AML-193 (cell line): ENCODE data around the gene USP6NL.
"Not testable (repeated sequence)": the region's sequence is repeated elsewhere in the genome, so short reads cannot be mapped to it uniquely, and the experiment has no call there.

ENCODE experiments used
- DNase-seq, 2 experiments: peaks; one replicate each; lab custom pipeline; 2025; lab: John Stamatoyannopoulos, UW

USP6NL gene

DNA sequence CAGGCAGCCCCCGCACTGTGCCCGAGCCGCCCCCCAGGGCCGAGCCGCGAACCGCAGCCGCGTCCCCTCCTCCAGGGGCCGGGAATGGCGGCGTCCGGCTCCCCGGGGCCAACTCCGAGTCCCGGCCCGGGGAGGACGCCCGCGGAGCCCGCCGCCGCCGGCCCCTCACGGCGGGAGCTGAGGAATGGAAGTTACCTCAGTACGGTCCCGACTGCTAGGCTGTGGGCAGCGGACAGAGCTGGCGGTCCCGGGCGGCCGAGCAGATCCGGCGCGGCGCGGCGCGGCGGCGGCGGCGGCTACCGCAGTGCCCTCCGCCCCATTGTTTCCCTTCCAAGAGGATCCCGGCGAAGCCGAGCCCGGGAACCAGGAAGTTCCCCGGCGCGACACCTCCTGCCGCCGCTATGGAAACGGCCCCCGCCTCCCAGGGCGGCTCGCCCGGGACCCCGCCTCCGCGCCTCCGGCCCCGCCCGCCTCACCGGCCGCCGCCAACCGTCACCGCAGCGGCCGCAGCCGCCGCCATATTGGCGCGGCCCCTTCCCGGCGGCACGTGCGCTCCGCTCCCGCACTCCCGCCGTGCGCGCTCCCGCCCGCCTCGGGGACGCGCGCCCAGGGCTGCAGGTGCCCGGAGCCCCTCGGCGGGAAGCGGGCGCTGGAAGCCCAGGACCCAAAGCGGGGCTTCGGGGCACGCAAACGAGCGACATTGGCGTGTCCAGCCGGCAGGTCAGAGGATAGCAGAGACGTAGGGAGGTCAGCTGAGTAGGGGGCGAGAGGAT is at the start of gene USP6NL:
Gene USP6NL, minus strand, starts transcription at position 403 of the 773 bp plus-strand sequence. CDS start 14,016 bp downstream, outside the sequence.
- peak; percentile 51 to 52 for DNase-seq

DNA sequence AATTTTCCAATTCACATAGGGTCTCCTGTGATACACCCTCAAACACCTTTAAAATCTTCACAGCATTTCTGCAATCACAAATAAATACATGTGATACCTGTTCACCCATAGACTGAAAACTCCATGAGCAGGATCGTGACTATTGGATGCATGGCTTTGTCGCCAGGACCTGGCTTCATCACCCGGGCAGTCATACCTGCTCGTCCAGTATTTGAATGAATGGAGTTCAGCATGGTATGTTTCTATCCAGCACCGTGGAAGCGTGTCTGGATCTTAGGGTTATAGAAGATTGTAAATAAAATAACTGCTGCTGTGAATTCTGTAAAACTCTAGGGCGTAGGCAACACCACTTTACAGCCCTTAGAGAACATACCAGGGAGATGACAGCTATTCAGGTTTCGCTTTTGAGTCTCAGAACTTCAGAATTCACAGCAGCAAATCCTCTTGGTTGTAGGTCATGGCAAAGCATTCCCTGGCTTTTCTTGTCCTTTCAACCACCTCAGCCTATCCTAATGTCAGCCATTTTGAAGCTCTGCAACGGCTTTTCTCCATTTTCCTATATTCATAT is 47.4 kb upstream of the USP6NL start:
- DNase-seq, result no peak

DNA sequence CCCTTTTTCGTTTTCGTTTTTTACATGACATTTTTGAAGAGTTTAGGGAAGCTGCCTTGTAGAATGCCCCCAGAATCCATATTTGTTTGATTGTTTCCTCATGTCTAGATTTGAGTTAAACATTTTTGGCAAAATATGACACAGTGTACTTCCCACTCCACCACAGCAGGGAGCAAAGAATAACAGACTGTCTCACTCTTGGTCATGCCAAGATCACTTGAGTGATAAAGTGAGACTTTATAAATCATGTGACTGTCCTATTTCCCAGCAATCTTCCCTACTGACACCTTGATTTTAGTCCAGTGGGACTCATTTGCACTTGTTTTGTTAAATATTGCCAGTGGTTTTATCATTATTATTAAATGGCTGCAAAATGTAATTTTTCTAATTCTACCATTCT is 44.4 kb upstream of the USP6NL start:
- DNase-seq, result no peak

DNA sequence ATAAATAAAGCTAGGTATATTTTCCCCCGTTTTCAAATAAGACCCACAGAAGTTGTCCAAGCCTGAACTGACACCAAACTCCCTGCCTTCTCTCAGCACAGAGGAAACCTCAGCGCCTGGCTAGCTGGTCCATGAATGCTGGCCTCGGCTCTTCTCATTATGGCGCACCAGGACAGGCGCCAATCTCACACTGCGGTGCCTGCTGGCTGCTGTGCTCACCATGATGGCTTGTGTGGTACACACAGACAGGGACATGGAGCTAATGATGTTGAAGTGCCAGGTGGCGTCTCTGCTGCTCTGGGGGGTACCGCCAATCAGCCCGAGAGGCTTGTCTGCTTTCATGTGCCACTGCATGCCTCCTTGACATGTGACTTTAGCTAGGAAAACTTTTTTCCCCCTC is 43.2 kb upstream of the USP6NL start:
- DNase-seq, result no peak

DNA sequence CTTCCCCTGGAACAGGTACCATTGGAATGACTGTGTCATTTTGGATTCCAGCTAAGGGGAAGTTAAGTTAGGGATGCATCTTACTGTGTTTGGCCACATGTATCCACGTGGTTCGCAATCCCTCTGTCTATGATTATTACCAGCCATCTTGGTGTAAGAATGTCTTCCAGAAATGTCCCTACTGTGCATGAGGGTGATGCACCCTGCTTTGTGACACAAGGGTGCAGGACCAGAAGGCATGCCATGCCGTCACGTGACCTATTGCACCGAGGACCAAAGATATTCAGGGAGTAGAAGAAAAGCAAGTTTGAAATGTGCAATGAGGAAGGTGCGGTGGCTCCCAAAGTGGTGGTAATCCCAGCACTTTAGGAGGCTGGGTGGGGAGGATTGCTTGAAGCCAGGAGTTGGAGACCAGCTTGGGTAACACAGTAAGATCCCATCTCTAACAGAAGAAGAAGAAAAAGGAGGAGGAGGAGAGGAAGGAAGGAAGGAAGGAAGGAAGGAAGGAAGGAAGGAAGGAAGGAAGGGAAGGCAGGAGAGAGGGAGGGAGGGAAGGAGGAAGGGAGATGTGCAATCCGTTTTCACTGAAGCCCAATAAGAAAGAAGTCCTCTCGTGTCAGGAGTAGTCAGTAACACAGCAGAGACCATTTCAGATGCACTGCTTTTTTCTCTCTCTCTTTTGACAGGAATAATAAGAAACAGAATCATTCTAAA is 42.5 kb upstream of the USP6NL start:
- DNase-seq, result no peak

DNA sequence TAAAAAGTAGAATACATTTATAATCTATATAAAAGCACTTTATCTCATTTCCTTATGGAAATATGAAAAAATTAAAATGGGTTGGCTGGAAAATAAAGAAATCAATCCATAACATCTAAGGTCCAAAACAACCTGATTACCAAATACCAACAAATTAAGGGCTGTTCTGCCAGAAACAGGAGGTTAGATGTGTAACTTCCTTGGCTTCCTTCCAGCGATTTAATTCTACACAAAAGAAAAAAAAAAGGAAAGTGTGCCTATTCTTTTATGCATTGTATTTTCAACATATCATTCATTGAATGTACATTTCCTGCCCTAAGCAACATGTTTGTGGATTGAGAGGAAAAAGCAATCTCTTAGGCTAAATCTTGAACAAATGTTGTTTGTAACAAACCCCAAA is 36.2 kb upstream of the USP6NL start:
- DNase-seq, result no peak

DNA sequence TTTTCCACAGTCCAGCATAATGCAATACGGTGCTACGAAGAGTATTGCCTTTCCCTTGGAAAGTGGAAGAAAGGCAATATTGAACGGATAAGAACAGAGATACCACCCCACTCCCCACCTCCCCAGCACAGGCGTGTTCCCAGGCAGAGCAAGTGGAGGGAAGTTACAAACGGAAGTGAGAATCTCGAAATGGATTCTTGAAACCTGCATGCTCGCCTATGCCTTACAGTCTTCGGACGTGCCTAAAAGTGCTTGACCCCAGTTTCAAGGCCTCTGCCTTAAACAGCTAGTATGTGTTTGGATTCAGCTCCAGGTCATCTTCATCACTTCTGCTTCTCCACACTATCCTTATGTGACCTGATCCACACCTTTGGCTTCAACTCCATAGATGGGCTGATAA is 35.0 kb upstream of the USP6NL start:
- no peak for DNase-seq

DNA sequence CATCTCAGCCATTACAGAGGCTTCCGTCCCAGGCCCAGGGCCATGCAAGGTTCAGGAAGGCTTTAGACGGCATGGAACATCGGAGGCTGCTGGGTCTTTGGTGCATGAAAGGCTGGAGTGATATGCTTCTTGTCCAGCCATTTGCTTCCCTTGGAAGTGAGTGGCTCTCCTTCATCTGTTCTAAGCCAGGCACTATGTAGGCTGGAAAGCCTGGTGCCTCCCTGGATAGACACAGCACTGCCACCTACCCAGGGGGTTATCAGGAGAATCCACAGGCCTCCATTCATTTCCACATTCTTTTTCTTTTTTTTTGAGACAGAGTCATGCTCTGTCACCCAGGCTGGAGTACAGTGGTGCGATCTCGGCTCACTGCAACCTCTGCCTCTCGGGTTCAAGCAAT is 31.6 kb upstream of the USP6NL start:
- DNase-seq, result no peak

DNA sequence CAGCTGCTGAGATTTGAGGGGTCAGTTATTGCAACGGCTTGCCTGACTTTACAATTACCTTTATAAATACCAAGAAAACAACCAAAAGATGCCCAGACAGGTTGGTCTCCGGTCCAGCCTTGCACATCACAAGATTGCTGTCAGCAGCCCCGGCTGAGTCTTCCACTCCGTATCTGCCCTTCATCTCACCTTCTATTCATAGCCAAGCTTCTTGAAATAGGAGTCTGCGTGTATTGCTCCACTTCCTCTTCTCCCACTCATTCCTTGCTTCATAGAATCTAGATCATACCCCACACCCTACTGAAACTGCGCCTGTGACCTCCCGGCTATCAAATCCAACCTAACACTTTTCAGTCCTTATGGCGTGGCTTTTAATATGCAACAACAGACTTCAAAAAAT is 31.1 kb upstream of the USP6NL start:
- DNase-seq, result no peak

DNA sequence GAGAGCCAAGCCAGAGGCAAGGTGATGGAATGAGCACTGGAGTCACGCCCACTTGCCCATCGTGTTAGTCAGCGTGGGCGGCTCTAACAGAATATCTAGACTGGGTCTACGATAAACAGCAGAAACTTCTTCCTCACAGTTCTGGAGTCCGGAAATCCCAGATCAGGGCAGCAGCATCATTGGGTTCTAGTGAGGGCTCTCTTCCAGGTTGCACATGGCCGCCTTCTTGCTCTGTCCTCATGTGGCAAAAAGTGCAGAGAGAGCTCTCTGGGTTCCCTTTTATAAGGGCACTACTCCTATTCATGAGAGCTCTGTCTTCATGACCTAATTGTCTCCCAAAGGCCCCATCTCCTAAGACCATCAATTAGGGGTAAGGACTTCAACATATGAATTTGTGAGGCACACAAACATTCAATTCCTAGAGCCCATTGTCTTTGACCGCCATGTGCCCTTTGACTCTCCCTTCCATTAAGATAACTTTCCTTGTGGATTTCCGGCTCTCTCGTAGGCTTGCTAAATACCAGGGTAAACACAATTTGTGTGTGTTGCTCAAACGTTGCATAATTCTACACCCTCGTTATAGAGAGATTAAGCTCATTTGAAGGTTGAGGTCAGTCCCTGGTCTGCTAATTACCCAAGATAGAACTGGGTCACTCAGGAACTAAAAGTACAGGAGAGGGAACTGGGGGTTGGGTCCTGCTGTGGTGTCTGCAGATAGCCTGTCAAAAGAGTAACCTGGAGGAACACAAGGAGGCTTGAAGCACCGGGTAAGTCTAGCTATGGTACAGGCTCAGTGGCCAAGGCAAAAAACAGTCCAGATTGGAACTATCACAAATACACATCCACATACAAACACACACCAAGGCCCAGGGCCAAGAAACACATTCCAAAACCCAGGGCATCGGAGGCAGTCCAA is 28.7 kb upstream of the USP6NL start:
- DNase-seq, result no peak

DNA sequence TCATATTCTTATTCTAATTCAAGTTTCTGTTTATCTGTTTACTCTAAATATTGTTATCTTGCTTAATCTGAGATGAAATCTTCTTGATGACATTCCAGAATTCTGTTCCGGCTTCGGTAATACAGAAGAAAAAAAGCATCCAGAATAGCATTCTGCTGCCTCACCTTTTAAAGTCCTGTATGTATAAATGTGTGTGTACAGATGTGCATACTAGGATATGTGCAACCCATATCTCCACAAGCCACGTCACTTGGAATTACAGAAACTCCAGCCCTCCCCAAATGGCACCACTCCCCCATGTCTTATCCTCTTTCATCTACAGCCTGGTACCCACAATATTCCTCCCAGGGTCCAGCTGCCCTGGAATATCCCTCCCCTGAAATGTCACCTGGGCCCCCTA is 27.9 kb upstream of the USP6NL start:
- DNase-seq, result no peak

DNA sequence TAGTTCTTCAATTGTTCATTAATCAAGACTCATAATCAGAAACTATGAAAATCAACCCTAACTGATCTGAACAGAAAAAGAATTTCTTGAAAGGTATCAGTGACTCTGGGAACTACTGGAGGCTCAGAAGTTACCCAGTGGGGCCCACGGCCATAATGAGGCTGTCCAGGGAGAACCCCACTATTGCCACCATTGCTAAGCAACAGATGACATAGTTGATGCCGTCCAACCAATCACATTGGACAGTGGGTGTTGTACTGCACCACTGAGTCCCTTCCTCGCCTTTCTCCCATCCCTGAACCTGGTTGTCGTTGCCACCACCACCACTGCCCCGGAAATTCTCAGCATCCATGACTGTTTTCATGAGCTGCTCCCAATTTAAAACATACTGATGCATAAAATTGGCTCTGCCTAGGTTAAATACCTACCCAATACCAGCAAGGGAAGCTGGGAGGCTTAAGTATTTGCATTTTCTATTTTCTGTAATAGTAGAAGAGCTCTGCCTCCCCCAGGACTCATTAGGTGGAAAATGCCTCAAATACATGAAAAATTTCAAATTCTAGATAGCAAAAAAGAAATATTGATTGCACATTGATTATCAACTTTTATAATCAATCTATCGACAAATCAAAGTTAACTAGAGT is 26.7 kb upstream of the USP6NL start:
- DNase-seq, result no peak

DNA sequence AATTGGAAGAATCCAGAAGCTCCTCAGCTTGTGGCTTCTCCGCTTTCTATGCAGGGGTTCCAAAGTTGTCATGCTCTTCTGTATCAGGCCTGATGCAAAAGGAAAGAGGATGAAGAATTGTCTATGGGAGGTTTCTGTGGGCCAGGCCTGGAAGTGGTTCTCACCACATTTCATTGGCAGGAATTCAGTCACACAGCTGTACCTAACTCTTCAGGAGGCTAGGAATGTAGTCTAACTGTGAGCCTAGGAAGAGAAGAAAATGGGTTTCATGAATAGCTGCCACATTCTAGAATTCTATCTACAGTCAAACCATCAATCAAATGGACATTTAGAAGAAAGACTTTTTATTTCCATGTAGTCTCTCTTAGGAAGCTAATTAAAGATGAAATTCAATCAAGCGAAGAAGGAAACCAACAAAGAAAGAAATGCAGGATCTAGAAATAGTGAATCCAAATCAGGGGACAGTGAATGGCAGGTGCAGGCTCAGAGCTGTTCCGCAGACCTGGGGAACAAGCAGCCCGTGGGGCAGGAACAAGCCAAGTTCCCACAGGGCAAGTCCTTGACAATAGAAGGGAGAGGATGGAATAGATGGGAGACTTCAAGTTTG is 25.4 kb upstream of the USP6NL start:
- no peak for DNase-seq

DNA sequence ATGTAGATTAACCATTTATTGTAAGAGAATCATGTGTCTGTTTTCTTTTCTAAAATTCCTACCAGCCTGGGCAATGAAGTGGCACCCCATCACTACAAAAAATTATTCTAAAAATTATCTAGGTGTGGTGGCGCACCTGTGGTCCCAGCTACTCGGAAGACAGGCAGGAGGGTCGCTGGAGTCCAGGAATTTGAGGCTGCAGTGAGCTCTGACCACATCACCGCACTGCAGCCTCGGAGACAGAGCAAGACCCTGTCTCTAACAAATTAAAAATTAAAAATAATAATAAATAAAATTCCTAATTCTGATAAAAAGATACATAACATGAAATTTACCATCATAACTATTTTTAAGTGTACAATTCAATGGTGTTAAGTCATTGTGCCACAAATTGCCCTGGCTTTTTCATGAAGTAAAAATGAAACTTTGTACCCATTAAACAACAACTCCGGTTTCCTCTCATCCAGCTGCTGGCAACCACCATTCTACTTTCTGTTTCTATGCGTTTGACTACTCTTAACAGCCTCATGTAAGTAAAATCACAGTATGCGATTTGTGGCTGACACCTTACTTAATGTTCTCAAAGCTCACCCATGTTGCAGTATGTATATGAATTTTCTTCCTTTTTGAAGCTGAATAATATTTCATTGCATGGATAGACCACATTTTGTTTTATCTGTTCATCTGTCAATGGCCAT is 20.6 kb upstream of the USP6NL start:
- no peak for DNase-seq

DNA sequence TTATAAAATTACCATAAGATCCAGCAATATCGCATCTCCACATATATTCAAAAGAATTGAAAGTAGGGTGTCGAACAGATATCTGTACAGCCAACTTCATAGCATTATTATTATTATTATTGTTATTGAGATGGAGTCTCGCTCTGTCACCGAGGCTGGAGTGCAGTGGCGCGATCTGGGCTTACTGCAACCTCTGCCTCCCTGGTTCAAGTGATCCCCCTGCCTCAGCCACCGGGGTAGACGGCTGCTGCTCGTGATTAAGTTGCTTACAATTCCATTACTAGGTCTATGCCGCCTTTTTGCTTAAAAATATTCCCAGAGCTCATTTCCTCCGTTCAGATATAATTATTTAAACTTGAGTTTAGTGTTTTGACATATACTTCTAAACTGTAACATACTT is 19.8 kb upstream of the USP6NL start:
- DNase-seq, result no peak

DNA sequence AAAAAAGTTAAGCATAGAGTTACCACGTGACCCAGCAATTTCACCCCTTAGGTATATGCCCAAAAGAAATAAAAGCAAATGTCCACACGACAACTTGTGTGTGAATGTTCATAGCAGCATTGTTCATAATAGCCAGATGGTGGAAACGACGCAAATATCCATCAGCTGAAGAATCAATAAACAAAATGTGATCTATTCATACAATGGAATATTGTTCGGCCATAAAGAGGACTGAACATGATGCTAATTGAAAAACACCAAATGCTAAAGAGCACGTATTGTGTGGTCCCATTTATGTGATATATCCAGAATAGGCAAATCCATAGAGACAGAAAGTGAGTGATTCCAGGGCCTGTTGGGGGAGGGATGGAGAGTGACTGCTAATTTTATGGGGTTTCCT is 18.3 kb upstream of the USP6NL start:
- no peak for DNase-seq

DNA sequence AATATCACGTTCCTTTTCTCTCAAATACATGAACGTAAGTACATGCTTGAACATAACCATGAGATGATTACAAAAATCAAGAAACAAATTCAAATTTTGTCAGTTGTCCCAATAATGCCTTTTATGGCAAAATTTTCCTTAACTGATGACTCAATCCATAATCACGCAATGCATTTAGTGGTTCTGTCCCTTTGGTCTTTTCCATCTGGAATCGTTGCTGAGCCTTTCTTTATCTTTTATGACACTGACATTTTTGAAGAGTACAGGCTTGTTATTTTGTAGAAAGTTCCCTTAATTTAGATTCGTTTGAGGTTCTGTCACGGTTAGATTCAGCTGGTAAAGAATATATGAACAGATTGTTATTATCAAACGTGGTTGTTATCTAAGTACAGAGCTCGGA is 16.5 kb upstream of the USP6NL start:
- not testable (repeated sequence) for DNase-seq

DNA sequence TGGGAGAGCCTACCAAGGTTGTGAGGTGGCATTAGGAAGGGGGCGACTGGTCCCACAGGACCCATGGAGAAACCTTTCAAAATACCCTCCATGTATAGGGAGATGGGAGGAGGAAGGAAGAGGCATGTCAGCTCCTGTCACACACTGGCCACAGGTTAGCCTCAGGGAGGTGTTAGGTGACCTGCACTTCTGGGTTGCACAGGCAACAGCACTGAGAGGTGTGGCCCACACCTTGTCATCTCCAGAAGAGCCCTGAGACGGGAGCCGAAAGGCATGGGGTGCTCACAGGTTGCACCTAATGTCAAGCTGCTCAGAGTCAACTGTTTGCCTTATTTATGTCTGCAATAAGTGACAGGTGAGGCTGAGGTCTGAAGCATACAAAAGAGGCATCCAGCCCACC is 14.6 kb upstream of the USP6NL start:
- no peak for DNase-seq

DNA sequence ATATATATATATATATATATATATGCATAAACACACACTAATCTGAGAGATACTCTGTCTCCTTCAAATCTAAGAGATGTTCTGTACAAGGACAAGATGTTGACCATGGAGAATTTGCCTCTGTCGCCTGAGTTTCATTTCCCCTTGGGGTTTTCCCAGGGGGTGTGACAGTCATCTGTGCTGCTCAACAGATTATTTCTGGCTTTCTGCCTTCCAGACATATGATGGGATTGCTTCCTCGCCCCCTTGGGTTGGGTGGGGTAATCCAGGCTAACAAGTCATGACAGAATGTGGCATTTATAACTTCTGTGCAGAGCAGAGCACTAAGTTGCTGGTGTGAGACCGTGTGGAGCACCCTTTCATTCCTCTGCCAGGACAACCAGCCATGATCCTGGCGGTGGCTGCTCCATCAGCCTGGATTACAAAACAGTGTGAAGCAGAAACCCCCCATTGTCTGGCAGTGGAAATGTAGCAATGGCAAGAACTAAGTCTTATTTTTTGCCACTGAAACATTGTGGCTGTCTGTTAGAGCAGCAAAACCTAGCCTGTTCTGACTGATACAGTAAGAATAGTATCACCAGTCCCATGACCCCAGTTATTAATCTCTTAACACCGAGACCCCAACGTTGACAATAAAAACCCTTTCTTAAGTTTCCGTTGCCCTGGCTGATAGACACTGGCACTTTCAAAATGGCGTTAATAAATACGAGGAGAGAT is 13.7 kb upstream of the USP6NL start:
- DNase-seq, result no peak

DNA sequence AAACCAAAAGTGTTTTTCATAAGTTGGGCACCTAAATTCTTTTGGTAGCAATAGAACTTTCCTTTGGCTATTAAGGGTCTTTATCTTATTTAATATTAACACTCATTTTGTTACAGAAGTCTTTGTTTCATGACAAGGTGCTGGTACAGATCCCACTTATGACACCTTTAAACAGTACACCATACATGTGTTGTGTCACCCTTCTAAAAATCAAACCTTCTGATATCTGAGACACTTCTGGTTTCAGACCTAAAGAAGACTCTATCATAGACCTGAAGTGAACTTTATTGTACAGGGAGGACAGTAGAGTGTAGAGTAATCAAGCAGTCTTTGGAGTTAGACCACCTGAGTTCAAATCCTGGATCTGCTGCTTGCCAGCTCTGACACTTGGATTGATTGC is 5.8 kb upstream of the USP6NL start:
- no peak for DNase-seq
